HG02571 (cell line): ENCODE measurements around the gene SGCG.
"Not testable (repeated sequence)": the region's sequence is repeated elsewhere in the genome, so short reads cannot be mapped to it uniquely, and the experiment has no call there.

Source experiments
- ATAC-seq: cut with Tn5 transposase; IDR thresholded peaks from one replicate; pipeline ENCODE4 v1.9.1; 2021; ENCODE audit warnings: mild to moderate bottlenecking, moderate library complexity; ENCODE audit not compliant: unreplicated experiment

SGCG gene

DNA sequence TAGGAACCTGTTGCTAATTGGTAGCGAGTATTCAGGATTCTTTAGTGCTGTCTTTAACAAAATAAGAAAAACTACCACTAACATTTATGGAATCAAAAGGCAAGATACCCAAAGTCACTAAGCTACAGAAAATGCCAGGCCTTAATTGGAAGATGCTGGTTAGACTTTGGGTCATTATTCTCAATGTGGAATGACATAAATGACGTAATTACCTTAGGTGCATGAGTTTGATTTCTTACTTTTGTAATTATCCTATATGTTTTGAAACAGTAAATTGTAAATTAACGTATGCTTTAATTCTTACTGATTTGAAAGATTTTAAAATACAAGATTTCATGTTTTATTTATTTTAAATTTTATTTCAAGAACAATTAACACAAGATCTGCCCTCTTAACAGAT, 25.0 kb downstream of the SGCG start:
- ATAC-seq: no peak

DNA sequence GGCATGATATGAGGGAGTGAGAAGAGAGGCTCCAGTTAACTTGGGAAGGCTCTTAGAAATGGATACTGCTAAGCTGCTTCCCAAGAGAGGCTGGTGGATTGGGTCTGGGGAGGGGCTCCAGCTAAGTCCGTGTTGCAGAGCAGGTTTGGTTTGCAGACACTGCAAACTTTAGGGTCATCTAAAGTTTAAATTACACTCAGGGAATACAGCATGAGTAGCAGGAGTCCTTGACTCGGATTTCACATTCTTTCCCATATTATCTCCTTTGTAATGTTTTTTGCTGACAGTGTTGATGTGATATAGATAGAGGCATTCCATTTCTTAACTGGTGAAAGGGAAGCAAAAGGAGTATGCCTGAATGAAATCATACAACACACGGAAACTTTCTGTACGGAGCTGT, 31.9 kb downstream of the SGCG start:
- ATAC-seq: no peak

DNA sequence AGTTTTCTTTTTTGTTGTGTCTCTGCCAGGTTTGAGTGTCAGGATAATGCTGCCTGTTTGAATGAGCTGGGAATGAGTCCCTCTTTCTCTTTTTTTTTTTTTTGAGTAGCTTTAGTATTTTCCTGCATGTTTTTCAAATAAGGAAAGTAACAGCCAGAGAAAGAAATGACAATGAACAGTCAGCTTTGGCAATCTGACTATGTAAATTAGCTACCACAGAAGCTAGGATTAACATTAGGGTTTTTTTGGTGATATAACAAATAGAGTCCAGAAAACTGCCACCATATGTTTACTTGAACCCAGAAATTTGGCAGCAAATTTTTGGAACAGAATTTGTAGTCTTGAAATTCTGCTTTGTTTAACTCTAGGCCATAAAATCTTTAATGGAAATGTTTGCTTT, 50.5 kb downstream of the SGCG start:
- ATAC-seq: no peak

DNA sequence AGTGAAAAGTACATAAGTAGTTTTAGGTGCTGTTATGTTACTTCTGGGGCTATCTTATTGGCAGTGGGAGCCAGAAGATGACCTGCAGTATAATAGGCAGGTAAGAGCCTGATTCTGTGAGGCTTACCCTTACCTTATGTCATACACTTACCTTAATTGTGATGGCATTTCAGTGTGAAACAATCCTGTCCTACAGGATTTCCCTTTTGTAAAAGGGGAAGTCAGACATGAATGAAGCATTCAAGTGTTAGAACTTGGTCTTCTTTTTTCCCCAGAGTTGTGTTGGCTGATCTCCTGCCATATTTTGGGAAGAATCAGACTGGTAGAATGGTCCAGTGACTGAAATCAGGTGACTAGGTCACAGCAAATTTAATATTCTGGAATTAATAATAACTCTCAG, 55.2 kb downstream of the SGCG start:
- ATAC-seq: no peak

DNA sequence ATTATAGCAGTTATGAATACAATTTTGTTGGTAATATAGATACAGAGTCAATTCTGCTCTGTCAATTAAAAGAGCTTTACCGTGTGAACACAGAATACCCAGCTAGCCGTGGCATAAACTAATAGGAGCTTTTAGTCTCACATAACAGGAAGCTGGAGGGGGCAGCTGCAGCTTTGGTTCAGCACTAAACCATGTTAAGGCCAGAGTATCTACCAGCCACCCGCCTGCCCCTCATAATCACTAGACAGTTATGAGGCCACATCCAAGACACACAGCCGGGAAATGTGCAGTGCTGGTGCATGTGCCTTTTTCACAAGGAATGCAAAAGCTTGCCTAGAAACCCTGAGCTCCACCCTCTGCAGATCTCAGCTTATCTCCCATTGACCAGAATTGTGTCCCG, 62.3 kb downstream of the SGCG start:
- ATAC-seq: no peak

DNA sequence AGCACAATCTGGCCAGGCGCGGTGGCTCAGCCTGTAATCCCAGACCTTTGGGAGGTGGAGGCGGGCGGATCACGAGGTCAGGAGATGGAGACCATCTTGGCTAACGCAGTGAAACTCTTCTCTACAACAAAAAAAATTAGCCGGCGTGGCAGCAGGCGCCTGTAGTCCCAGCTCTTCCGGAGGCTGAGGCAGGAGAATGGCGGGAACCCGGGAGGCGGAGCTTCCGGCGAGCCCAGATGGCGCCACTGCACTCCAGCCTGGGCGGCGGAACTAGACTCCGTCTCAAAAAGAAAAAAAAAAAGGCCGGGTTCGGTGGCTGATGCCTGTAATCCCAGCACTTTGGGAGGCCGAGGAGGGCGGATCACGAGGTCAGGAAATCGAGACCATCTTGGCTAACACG, 67.6 kb downstream of the SGCG start:
- ATAC-seq: not testable (repeated sequence)

DNA sequence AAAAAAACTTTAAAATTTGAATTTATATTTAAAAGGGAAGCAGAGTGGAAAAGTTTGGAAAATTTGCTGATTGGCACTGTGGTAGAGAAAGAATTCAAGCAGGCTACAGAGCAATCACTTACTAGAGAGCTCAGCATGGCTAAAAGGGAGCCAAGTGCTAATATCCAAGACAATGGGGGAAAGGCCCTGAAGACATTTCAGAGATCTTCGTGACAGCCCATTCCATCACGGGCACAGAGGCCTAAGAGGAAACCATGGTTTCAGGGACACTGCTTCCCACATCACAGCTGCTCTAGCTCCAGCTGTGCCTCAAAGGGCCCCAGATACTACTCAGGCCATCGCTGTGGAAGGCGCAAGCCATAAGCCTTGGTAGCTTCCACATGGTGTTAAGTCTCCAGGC, 73.7 kb downstream of the SGCG start:
- ATAC-seq: no peak

DNA sequence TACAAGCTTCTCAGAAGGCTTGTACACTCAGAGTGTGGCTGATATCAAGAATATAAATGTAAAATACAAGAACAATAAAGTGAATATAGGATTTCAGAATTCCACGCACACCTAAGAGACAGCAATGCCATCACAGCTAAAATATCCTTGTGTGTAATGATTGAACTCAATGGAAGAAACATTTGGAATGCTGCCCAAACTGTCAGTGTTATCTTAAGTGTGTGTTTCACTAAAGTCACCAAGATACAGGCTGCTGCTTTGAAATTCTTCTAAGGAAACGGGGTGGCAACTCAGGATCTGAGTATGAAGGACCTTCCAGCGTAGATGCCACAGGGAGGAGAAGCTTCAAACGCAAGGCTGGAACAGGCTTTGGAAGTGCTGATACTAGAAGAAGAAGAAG, 86.8 kb downstream of the SGCG start:
- no peak for ATAC-seq

DNA sequence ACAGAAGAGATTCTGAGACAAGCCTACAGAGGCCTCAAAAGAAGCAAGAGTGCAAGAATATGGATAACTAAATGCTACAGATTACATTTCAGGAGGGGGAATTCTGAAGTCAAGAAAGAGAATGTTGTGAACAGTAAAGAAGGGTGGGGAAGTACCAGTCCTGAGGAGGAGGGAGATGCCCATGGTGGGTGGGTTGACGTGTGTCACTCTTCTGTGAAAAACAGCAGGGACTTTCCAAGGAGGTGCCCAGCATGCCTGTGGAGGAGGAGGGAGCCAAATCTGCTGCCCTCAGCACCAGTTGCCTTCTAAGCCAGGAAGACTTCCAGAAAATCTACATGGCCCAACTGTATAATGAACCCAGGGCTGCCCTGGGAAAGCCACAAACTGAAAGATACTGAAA, 87.7 kb downstream of the SGCG start:
- peak; percentile 77 for ATAC-seq

DNA sequence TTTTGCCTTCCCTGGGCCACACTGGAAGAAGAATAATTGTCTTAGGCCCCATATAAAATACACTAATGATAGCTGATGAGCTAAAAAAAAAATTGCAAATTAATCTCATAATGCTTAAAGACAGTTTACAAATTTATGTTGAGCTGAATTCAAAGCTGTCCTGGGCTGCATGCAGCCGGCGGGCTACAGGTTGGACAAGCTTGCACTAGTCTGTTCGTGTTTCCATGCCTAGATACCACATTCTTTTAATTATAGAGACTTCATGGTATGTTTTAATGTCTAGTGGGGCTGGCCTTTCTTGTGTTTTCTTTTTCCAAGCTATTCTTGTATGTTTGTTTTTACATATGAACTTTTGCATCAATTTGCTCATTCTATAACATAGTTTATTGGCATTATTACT, 90.6 kb downstream of the SGCG start:
- no peak for ATAC-seq

DNA sequence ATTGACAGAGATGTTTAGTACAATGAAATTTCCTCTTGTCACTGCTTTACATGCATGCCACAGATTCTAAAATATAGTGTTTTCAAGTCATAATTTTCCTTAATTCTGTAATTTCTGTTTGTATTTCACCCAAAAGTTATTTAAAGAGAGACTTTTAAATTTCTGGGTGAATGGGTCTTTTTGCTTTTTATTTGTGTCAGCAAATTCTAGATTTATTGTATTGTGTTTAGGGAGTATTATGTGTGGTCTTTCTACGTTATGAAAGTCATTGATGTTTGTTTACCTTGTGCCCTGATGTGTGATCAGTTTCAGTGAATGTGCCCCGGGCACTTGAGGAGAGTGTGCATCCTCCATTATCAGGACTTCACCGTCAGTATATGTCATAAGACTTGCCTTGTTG, 92.7 kb downstream of the SGCG start:
- ATAC-seq: no peak

DNA sequence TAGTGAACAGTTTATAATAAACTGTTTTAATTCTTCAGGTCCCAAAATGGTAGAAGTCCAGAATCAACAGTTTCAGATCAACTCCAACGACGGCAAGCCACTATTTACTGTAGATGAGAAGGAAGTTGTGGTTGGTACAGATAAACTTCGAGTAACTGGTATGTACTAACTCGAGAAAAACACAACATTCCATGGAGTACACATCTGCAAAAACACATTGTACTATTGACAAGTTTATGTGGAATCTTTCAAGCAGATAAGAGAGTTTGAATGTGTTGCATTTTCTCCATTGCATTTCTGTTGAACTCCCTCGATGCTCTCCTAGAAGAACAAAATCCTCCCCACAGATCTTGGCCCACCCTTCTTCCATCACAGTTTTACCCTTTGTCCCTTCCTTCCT, 98.5 kb downstream of the SGCG start:
- no peak for ATAC-seq

DNA sequence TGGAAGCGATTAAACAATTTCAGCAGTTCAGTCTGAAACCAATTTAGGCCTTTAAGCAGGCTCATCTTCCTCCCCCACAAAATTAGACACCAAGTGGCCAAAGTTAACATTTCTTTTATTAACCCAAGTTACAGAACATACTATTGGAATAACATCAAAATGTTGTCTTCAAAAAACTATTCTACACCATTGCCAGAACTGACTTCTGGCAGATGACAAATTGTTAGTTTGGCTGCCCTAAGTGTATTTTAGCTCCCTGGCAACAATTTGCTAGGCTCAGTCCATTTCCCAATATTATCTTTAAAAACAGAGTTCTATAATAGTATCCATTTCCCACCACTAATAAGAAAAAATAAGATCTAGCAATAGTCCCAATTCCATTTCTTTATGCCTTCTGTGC, 107.8 kb downstream of the SGCG start:
- ATAC-seq: no peak

DNA sequence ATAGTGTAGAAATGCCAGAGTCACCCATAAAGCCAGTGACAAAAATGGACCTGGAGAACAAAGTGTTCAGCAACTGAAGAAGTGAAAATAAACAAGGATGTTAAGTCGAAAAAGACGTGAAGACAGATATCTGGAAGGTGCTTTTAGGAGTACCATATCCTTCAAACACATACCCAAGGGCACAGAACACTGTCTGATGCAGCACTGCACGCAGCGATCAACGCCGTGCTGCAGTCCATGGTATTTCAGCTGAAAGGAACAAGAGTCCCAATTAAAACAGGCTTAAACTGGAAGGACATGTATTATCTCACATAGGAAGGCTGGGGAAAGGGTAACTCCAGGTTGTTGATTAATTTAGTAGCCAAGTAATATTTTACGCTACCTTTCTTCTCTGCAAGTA, 108.2 kb downstream of the SGCG start:
- no peak for ATAC-seq

DNA sequence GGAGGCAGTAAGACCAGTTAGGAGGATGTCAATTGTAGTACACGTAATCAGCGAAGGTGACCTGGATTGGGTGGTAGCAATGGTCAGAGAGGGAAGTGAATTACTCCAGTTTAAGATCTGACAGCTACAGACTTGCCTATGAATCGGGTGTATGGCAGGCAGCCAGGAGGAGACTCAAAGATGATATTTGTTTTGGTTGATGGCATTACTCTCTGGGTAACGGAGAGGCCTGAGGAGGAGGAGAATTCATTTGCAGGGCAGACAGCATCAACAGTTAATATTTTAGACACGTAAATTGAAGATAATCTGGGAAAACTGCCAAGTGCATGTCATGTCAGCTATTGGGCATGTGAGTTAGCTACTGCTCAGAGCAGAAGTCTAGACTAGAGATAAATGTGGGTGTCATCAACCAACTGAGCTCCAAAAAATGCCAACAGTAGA, 109.2 kb downstream of the SGCG start:
- ATAC-seq: no peak

DNA sequence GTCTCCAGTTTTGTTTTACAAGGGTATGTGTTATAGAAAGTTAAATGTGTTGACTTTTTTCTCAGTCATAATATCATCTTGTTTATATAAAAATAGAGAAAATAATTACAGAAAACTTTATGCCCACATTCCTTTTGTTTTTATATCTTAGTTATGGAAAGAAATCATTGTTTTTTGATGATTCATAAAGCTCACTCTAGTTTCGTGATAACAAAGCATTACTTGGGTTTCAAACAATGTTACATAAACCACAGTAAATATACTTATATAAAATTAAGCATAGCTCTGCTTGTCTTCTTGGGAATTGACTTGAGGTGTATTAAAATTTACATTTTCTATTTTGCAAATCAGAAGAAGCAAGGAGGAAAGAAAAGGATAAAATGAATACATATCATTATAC, 111.8 kb downstream of the SGCG start:
- no peak for ATAC-seq

DNA sequence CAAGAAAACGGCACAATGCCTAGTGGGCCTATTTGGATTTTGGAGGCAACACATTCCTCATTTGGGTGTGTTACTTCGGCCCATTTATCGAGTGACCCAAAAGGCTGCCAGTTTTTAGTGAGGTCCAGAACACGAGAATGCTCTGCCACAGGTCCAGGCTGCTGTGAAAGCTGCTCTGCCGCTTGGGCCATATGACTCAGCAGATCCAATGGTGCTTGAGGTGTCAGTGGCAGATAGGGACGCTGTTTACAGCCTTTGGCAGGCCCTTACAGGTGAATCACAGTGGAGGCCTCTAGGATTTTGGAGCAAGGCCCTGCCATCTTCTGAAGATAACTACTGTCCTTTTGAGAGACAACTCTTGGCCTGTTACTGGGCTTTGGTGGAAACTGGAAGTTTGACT, 134.1 kb downstream of the SGCG start:
- not testable (repeated sequence) for ATAC-seq

DNA sequence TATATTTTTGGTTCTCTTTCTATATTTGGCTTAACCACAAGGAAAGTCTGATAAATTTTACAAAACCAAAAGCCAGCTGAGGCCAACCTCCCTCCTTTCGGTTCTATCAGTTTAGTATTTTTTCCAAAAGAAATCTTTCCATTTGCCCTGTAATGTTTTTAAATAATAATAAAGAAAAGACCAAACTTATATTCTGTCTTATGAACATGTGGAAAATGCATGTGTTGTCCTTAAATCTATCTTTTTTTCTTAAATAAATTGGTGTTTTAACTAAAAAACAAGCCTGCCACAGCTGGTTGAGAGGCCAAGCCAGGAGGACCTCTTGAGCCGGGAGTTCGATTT, 139.1 kb downstream of the SGCG start:
- ATAC-seq: no peak

DNA sequence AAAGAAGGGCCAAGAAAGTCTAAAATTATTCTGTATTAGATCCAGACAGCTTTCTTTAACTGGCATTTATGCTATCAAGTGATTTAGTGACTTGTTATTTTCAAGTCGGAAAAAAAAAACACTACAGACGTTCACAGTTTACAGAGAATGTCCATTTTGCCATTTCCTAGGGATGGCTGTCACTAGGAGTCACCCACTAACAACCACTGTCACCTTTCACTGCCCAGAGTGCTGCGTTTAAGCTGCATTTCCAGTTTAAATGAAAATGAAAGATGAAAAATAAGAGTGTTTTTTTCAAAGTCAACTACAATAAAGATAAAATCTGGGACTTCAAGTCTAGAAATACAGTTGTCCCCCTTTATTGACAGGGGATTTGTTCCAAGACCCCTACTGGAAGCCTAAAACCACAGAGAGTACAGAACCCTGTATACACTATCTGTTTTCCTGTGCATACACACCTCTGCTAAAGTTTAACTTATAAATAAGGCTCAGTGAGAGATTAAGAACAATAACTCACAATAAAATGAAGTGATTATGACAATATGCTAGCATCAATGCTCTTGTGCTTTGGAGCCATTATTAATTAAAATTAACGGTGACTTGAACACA, 140.3 kb downstream of the SGCG start:
- no peak for ATAC-seq

DNA sequence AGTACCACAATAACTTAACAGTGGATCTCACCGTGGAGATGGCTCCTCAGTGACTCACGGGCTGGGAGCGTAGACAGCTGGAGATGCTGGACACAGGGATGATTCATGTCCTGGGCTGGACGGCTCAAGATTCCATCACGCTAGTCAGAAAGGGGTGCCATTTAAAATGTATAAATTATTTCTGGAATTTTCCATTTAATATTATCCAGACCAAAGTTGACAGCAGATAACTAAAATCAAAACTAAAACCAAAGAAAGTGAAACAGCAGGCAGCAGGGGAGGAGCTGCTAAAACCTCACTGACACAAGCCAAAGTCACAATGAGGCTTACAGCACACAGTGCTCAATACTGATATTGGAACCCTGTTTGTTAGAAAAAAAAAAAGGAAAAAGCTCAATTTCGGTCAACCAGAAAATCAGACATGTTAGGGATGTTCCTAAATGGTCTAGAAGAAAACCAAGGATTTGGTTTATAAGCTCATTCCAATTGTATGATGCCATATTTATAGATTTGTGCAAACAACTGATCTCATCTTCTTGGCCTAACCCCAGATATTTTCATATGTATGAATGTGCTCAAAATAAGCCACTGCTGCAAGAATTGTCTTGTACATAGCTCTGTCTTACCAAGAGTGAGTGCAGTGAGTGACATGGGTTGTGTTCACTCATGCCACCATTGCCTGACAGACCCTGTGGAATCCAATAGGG, 140.9 kb downstream of the SGCG start:
- peak; percentile 78 for ATAC-seq

DNA sequence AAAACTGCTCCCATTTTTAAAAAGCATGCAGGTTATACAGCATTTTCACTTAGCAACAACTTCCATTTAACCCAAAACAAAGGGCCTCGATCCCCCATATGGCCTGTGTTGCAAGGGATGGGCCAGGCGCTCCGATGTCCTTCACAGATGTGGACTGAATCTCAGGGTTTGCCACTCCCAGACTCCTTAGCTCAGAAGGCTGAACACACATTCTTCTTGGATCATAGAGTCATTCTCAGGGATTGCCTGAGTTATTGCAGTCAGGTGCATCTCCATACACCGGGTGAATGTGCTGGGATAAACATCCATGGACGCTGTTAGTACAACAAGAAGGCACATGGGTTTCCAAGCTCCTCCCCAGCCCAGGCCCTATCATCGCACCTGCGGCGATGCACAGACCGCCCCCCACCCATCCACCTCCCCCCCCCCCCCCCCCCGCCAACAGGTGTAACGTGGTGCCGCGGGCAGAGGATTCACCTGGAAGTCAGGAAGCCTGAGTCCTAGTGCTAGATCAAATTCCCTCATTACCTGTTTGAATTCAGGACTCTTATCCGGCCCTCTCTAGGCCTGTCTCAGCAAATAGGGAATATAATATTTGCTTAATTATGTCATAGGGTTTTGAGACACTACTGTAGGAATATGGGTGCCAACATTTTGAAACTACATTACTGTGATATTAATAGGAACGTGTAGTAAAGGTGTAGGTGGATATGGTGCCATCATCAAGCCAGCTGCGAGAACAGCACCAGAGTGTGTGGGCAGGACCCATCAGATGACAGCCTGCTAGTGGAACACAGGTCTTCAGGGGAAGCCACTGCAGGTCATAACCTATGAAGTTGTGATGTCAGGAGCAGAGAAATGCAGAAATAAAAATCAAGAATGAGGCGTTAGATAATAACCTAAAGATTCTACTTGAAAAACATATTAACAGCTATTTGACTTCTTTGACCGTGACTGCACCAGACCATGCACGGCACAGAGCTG, 141.9 kb downstream of the SGCG start:
- no peak for ATAC-seq
